Measurements from ENCODE around the gene NRK.

DNA sequence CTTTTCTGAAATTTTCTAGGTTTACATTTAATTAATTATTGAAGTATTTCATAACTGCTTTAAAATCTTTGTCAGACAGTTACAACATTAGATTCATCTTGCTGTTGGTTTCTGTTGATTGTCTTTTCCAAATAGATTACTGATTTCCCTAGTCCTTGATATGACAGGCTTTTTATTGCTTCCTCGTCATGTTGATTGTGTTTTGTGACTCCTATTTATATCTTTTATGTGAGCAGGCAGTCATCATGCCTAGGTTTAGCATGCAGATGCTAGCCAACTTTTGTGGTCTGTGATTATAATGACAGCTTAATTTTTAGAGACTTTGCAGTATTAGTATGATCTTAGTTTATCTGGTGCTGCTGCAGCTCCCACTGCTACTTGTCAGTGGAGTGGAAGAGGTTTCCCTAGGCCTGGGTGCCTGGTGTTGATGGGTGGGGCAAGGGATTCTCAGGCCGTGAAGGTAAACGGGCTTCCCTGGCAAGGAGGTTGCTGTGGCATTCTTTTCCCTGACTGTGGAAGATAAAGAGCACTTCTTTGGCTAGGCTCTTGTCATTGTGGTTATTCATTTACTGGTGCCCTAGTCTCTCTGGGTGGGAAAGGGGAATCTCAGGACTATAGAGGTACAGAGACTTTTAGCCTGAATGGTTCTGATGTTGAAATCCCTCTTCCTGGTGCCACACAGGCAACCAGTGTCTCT, 150.5 kb downstream of the NRK start:
- TF ChIP-seq, protein P1, sequence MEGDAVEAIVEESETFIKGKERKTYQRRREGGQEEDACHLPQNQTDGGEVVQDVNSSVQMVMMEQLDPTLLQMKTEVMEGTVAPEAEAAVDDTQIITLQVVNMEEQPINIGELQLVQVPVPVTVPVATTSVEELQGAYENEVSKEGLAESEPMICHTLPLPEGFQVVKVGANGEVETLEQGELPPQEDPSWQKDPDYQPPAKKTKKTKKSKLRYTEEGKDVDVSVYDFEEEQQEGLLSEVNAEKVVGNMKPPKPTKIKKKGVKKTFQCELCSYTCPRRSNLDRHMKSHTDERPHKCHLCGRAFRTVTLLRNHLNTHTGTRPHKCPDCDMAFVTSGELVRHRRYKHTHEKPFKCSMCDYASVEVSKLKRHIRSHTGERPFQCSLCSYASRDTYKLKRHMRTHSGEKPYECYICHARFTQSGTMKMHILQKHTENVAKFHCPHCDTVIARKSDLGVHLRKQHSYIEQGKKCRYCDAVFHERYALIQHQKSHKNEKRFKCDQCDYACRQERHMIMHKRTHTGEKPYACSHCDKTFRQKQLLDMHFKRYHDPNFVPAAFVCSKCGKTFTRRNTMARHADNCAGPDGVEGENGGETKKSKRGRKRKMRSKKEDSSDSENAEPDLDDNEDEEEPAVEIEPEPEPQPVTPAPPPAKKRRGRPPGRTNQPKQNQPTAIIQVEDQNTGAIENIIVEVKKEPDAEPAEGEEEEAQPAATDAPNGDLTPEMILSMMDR (IDR thresholded peaks at IDR 0.05) = no peak
- no peak for TF ChIP-seq POLR2AphosphoS5 (IDR thresholded peaks at IDR 0.05)

Data from breast epithelium (tissue), 3 donors.